KMS-11 (cell line): ENCODE results near the gene MAFG.
"Not testable (repeated sequence)": the region's sequence is repeated elsewhere in the genome, so short reads cannot be mapped to it uniquely, and the experiment has no call there.

Experiments
- H2AFZ ChIP-seq: fragments of 200-600 bp; sonication (generic); 2 replicates; pipeline ENCODE4 v1.6.1; 2016; ENCODE audit warnings: antibody characterized with exemption, mixed run types, low read depth
- H3K27ac ChIP-seq: fragments of 200-600 bp; sonication (generic); 2 replicates; pipeline ENCODE4 v1.6.1; 2016; ENCODE audit warnings: mild to moderate bottlenecking, mixed run types
- H3K27me3 ChIP-seq: fragments of 200-600 bp; sonication (generic); 2 replicates; pipeline ENCODE4 v1.6.1; 2017; ENCODE audit warnings: mild to moderate bottlenecking, low read depth, mixed run types, moderate library complexity; ENCODE audit not compliant: insufficient read depth
- H3K36me3 ChIP-seq: fragments of 200-600 bp; sonication (generic); 2 replicates; pipeline ENCODE4 v1.6.1; 2017; ENCODE audit warnings: mild to moderate bottlenecking, mixed run types; ENCODE audit not compliant: insufficient read depth
- H3K4me1 ChIP-seq: fragments of 200-600 bp; sonication (generic); 2 replicates; pipeline ENCODE4 v1.6.1; 2016; ENCODE audit warnings: mild to moderate bottlenecking, low read depth, mixed run types; ENCODE audit not compliant: poor library complexity, severe bottlenecking
- H3K4me2 ChIP-seq: fragments of 200-600 bp; sonication (generic); 2 replicates; pipeline ENCODE4 v1.7.0; 2016; ENCODE audit warnings: mild to moderate bottlenecking, mixed run types
- H3K4me3 ChIP-seq: fragments of 200-600 bp; sonication (generic); IDR thresholded peaks from 2 replicates; pipeline ENCODE4 v1.6.1; 2017; ENCODE audit warnings: low read depth, low read length, mixed read lengths; ENCODE audit not compliant: insufficient read depth
- H3K79me2 ChIP-seq: fragments of 200-600 bp; sonication (generic); 2 replicates; pipeline ENCODE4 v1.6.1; 2016; ENCODE audit warnings: low read depth, mixed run types; ENCODE audit not compliant: insufficient read depth
- H3K9ac ChIP-seq: fragments of 200-600 bp; sonication (generic); 2 replicates; pipeline ENCODE4 v1.6.1; 2016; ENCODE audit warnings: mild to moderate bottlenecking, mixed run types
- H4K20me1 ChIP-seq: fragments of 200-600 bp; sonication (generic); 2 replicates; pipeline ENCODE4 v1.6.1; 2016; ENCODE audit warnings: mild to moderate bottlenecking, mixed run types; ENCODE audit not compliant: insufficient read depth
- TF ChIP-seq, protein P1 (sequence below): fragments of 200-600 bp; sonication (generic); conservative IDR thresholded peaks from 2 replicates; pipeline ENCODE4 v1.6.1; 2017; ENCODE audit warnings: low read depth, mild to moderate bottlenecking, antibody characterized with exemption, low read length, moderate library complexity, mixed read lengths

Gene MAFG

DNA sequence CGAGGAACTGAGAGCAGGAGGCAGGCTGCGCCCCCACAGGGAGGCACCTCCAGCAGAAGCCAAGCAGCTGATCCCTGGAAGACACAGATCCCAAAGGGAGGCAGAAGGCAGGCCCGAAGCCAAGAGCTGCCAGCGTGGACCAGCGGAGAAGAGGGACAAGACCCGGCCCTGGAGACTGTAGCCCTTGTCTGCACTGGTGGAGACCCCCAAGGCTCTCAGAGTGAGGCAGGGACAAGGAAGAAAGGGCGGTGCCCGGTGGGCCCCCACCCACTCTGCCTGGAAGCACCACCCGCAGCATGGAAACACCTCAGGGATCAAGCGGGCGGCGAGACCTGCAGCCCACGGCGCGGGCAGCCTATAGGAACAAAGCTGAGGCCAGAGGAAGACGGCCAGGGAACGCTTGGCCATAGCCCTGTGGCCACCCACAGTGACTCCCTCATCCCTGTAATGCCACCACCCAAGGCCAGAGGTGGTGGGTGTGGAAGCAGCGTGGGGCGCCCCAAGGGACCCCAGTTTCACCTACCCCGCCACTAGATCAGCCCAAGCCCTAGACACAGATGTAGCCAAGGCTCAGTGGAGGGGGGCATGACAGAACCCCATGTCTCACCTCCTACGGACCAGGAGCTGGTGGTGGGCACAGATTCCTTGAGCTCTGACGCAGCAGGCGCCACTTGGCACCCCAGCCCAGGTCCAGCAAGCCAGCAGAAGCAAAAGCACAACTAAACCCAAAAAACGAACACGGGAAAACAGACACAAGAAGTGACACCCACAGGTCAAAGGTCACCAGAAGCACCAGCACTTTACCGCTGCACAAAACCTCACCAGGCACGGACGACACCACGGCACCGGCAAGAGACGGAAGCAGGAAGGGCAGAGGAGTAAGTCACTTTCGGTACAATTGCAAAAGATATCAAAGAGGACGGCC lies 6.7 kb downstream of the MAFG start:
- peaks cover 4% of the 10 kb centered on the region; the same call in 1 of the 2 replicates for H3K36me3 ChIP-seq
- no peak overlapping the region; the same call in 1 of the 2 replicates for H3K27ac ChIP-seq
- no peaks in the 10 kb centered on the region for H3K27me3 ChIP-seq
- TF ChIP-seq, protein P1, sequence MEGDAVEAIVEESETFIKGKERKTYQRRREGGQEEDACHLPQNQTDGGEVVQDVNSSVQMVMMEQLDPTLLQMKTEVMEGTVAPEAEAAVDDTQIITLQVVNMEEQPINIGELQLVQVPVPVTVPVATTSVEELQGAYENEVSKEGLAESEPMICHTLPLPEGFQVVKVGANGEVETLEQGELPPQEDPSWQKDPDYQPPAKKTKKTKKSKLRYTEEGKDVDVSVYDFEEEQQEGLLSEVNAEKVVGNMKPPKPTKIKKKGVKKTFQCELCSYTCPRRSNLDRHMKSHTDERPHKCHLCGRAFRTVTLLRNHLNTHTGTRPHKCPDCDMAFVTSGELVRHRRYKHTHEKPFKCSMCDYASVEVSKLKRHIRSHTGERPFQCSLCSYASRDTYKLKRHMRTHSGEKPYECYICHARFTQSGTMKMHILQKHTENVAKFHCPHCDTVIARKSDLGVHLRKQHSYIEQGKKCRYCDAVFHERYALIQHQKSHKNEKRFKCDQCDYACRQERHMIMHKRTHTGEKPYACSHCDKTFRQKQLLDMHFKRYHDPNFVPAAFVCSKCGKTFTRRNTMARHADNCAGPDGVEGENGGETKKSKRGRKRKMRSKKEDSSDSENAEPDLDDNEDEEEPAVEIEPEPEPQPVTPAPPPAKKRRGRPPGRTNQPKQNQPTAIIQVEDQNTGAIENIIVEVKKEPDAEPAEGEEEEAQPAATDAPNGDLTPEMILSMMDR = no peak
- peaks cover 86% of the 10 kb centered on the region for H3K79me2 ChIP-seq
- H3K4me2 ChIP-seq = no peak overlapping the region; the same call in 1 of the 2 replicates
- no peak overlapping the region for H3K4me3 ChIP-seq
- H4K20me1 ChIP-seq = 0 out of 2 replicates have a peak, but pooled peaks cover 9% of the 10 kb centered on the region
- H3K4me1 ChIP-seq = peaks cover 71% of the 10 kb centered on the region
- no peak overlapping the region for H2AFZ ChIP-seq
- no peak overlapping the region for H3K9ac ChIP-seq

DNA sequence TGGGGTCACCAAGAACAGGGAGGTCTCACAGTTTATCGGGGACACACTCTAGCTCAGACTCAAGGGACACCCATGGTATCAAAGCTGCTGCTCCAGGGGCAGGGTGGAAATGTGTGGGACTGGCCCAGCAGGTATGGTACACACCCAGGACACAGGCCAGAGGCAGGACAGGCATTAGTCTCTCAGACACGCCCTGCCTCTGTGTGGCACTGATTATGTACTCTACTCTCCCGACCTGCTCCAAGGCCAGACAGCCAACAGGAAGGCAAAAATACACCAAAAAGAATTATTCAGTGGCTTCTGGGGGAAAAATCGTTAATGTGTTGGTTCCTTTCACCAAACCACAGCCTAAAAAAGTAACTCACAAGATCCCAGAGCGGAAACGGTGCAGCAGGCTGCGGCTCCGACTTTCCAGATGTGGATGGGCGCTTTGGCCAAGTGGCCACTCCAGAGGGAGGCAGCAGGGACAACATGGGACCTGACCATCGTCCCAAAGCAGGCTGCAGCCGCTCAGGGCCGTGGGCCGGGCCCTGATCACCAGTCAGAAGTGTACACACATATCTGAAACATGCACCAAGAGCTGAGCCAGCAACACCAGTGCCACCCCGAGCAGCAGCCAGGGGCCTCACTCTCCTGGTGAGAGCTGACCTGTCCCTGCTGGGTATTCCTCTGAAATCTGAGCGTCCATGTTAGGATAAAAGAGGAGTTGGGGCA lies 8.5 kb downstream of the MAFG start:
- Histone ChIP-seq H3K36me3 (peaks cover 14% of the 10 kb centered on the region; the same call in 1 of the 2 replicates), H3K27me3 (no peaks in the 10 kb centered on the region), H4K20me1 (0 out of 2 replicates have a peak, but pooled peaks cover 9% of the 10 kb centered on the region), H3K9ac (no peak overlapping the region), H3K4me3 (no peak overlapping the region), H3K27ac (no peak overlapping the region), H3K4me2 (no peak overlapping the region; the same call in 1 of the 2 replicates), H3K4me1 (peaks cover 55% of the 10 kb centered on the region), H3K79me2 (peaks cover 76% of the 10 kb centered on the region), H2AFZ (no peak overlapping the region)
- TF ChIP-seq, protein P1 = no peak

DNA sequence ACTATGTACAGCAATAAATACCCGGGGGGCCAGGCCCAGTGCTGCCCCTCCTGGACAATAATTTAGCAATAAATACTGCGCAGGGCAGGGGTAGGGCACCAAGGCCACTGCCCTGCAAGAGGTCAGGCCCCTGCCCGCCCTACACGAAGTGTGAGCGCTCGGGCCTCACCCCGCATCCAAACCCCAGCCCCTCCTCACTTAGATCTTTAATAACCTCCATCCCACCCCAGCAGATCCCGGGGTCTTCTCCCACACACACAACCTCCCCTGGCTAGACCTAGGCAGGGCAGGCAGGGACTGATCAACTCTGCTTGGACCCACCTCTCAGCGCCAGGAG lies 9.2 kb downstream of the MAFG start:
- not testable (repeated sequence) for H3K4me3 ChIP-seq, H2AFZ ChIP-seq, H3K27me3 ChIP-seq, H3K27ac ChIP-seq, H3K9ac ChIP-seq, H4K20me1 ChIP-seq
- Histone ChIP-seq H3K79me2 (peaks cover 69% of the 10 kb centered on the region), H3K36me3 (peaks cover 18% of the 10 kb centered on the region; the same call in 1 of the 2 replicates), H3K4me2 (peak overlapping the region; percentile 72), H3K4me1 (peaks cover 49% of the 10 kb centered on the region)

DNA sequence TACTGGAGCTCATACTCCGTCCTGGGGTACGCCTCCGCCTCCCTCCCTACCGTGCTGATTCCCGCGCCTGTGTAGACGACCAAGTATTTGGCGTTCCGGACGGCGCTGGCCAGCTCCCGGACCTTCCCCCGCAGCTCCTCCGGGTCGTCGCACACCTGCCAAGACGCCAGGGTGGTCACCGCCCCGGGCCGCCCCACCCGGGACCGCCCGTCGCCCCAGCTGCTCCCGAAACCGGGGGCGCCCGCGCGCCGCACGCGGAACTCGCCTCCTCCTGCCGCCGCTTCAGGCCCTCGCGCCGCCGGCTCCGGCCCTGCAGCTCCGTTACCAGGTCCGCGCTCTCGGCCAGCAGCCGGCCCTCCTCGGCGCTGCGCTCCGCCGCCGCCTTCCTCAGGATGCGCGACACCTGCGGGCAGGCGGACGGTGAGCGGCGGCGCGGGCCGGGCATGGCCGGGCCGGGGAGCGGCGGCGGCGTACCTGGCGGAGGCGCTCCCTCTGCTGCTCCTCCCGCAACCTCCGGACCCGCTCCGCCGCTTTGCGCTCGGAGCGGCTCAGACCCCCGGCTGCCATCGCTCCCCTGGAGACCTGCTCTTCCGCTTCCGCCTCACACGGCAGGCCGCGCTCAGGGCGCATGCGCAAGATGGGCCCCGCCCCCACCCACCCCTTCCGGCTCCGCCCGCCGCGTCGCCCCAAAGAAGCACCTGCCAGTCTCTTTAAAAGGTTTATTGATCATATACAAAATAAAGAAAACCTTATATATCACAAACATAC lies 9.8 kb downstream of the MAFG start, which contains the start of gene SIRT7:
SIRT7 (minus strand) TSS at position 612 of the 768 bp plus-strand sequence; CDS start at position 567, 45 bp downstream.
- Histone ChIP-seq H3K27me3 (no peaks in the 10 kb centered on the region), H2AFZ (peak within 1 kb of the TSS; percentile 5; the same call in 1 of the 2 replicates), H3K4me2 (peak within 1 kb of the TSS; percentile 72), H3K27ac (peak within 1 kb of the TSS; percentile 26; the same call in 1 of the 2 replicates), H3K36me3 (peaks cover 22% of the 10 kb centered on the region; the same call in 1 of the 2 replicates), H3K4me3 (no peak within 1 kb of the TSS), H4K20me1 (0 out of 2 replicates have a peak, but pooled peaks cover 9% of the 10 kb centered on the region), H3K79me2 (peaks cover 63% of the 10 kb centered on the region), H3K4me1 (peaks cover 47% of the 10 kb centered on the region), H3K9ac (peak within 1 kb of the TSS; percentile 72)
- TF ChIP-seq, protein P1 = no peak
